ENCODE results near the gene CCNE1. TPM values are rescaled to one million over a fixed set of nuclear protein-coding genes. Genes with fewer than 3 reads are reported as not detected.
A peak's percentile ranks its signal among the peaks of the same experiment; 100 is the strongest.

Gene CCNE1
- total RNA-seq, 1 donor from 2014 or later: 13.5 TPM

DNA sequence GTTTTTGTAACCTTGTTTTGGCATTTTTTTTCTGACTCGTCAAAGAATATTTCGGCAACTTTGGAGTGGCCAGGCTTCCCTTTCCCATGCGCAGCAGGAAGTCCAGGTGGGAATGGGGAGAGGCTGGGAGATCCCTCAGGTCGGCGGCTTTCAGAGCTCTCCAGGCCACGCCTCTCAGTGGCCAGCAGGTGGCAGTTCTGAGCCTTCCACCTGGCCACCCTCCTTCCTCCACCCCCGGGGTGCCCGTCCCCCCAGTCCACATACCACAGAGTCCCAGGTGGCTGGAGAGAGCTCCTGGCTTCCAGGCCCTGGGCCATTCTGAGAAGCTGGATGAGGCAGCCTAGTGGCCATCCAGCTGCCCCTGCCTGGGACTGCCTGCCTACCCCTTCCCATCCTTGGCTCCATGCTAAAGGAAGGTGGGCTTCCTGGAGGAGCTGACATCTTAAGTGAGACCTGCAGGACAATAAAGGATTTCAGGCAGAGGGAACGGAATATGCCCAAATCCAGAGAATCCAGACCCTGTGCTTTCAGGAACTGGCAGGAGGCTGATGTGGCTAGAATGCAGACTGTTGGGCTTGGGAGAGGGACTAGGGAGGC, 46.3 kb downstream of the CCNE1 start:
- Mint-ChIP-seq H3K4me3 (no peak overlapping the region), H3K9me3 (no peaks in the 10 kb centered on the region), H3K27me3 (peaks cover 17% of the 10 kb centered on the region), H3K4me1 (ENCODE audit: unreplicated experiment) (no peaks in the 10 kb centered on the region), H3K36me3 (no peaks in the 10 kb centered on the region), H3K27ac (no peak overlapping the region)
- DNase-seq (ENCODE audit: extremely low spot score, unreplicated experiment): no peak
- TF ChIP-seq, protein P1, sequence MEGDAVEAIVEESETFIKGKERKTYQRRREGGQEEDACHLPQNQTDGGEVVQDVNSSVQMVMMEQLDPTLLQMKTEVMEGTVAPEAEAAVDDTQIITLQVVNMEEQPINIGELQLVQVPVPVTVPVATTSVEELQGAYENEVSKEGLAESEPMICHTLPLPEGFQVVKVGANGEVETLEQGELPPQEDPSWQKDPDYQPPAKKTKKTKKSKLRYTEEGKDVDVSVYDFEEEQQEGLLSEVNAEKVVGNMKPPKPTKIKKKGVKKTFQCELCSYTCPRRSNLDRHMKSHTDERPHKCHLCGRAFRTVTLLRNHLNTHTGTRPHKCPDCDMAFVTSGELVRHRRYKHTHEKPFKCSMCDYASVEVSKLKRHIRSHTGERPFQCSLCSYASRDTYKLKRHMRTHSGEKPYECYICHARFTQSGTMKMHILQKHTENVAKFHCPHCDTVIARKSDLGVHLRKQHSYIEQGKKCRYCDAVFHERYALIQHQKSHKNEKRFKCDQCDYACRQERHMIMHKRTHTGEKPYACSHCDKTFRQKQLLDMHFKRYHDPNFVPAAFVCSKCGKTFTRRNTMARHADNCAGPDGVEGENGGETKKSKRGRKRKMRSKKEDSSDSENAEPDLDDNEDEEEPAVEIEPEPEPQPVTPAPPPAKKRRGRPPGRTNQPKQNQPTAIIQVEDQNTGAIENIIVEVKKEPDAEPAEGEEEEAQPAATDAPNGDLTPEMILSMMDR (conservative IDR thresholded peaks at IDR 0.05): peak; percentile 74

DNA sequence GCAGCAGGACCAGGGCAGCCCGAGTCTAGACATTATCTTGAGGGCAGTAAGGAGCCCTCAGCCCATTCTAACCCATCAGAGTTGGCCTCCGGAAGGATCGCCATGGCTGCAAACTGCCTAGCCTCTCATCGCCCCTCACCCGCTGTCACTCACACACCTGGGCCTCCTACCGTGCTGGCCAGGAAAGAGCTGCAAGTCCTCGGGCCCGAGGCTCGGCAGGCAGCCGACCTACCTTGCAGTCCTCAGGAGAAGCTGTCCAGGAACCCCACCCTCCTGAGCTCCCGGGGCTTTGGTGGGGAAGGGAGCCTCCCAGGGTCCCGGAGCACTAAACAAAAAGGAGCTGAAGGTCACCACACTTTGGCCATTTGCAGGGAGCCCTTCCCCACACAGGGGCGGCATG, 46.8 kb downstream of the CCNE1 start:
- no peaks in the 10 kb centered on the region for H3K36me3 Mint-ChIP-seq
- TF ChIP-seq, protein P1 (conservative IDR thresholded peaks at IDR 0.05): no peak
- H3K9me3 Mint-ChIP-seq: no peaks in the 10 kb centered on the region
- H3K4me3 Mint-ChIP-seq: no peak overlapping the region
- H3K27ac Mint-ChIP-seq: no peak overlapping the region
- H3K27me3 Mint-ChIP-seq: peaks cover 17% of the 10 kb centered on the region
- H3K4me1 Mint-ChIP-seq (ENCODE audit: unreplicated experiment): no peaks in the 10 kb centered on the region
- DNase-seq (ENCODE audit: extremely low spot score, unreplicated experiment): no peak

DNA sequence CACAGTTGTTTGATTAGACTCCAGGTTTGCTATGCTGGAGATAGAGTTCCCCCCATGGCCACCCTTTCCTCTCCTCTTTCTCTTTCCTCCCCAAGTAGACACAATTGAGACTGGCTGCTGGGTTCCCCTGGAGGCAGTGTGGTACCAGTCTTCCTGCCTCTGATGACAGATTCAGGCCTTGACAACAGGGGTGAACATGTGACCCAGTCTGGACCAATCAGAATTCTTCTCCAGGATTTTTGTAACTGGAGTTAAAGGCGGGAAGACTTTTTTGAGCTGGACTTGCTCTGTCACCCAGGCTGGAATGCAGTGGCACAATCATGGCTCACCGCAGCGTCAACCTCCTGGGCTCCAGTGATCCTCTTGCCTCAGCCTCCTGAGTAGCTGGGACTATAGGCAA, 48.7 kb downstream of the CCNE1 start:
- Mint-ChIP-seq H3K36me3 (no peaks in the 10 kb centered on the region), H3K4me1 (ENCODE audit: unreplicated experiment) (no peaks in the 10 kb centered on the region), H3K27ac (no peak overlapping the region), H3K4me3 (no peak overlapping the region), H3K27me3 (peaks cover 32% of the 10 kb centered on the region), H3K9me3 (no peaks in the 10 kb centered on the region)
- no peak for DNase-seq (ENCODE audit: extremely low spot score, unreplicated experiment)
- TF ChIP-seq, protein P1 (conservative IDR thresholded peaks at IDR 0.05): no peak

DNA sequence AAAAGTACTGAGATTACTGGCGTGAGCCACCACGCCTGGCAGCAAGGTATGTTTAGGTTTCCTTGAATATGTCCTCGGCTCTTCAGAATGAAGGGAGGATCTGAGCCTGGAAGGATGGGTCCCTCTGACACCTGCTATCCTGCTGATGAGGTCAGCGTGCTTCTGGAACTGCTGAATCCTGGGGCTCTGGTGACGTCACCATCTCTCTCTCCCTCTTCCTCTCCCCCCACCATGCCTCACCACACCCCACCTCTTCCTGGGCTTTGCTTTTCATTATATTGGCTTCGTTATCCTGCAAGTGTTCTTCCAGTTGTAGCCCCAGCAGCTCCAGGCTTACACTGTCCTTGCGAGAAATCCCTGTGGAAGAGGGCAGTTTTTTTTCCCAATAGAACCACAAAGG, 49.8 kb downstream of the CCNE1 start:
- no peak overlapping the region for H3K27ac Mint-ChIP-seq
- H3K36me3 Mint-ChIP-seq: no peaks in the 10 kb centered on the region
- H3K4me1 Mint-ChIP-seq (ENCODE audit: unreplicated experiment): no peaks in the 10 kb centered on the region
- H3K4me3 Mint-ChIP-seq: no peak overlapping the region
- TF ChIP-seq, protein P1 (conservative IDR thresholded peaks at IDR 0.05): no peak
- no peak for DNase-seq (ENCODE audit: extremely low spot score, unreplicated experiment)
- no peaks in the 10 kb centered on the region for H3K9me3 Mint-ChIP-seq
- H3K27me3 Mint-ChIP-seq: peaks cover 40% of the 10 kb centered on the region

DNA sequence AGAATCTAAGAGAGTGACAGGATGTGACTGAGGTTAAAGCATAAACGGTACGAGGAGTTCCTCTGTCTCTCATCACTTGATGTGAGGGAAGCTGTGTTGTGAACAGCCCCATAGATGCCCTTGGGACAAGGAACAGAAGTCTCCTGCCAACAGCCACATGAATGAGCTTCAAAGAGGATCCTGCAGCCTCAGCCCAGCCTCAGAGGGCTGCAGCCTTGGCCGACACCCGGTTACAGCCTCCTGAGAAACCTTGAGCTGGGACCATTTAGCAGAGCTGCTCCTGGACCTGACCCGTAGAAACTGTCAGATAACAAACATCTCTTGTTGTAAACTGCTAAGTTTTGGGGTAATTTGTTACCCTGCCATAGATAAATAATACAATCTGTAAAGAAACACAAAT, 54.2 kb downstream of the CCNE1 start:
- Mint-ChIP-seq H3K9me3 (no peaks in the 10 kb centered on the region), H3K27ac (no peak overlapping the region), H3K4me3 (no peak overlapping the region), H3K4me1 (ENCODE audit: unreplicated experiment) (peaks cover under 1% of the 10 kb centered on the region), H3K27me3 (peaks cover 38% of the 10 kb centered on the region), H3K36me3 (no peaks in the 10 kb centered on the region)
- no peak for DNase-seq (ENCODE audit: extremely low spot score, unreplicated experiment)
- TF ChIP-seq, protein P1 (conservative IDR thresholded peaks at IDR 0.05): no peak

DNA sequence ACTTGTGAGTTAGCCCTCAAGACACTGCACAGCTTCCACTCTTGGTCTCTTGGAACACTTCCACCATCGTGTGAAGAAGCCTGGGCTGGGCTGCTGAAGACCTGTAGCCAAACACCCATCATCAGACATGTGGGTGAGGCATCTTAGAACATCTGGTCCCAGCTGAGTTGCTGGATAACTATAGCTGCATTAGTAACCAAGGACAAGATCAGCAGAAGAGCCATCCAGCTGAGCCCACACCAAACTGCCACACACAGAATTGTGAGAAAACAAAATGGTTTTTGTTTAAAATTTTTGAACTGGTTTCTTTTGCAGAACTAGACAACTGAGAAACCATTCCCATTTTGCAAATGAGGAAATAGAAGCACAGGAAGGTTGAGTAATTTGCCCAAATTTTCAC, 56.2 kb downstream of the CCNE1 start:
- Mint-ChIP-seq H3K36me3 (no peaks in the 10 kb centered on the region), H3K4me1 (ENCODE audit: unreplicated experiment) (peaks cover 3% of the 10 kb centered on the region), H3K9me3 (no peaks in the 10 kb centered on the region), H3K4me3 (no peak overlapping the region), H3K27me3 (peaks cover 43% of the 10 kb centered on the region), H3K27ac (no peak overlapping the region)
- DNase-seq (ENCODE audit: extremely low spot score, unreplicated experiment): no peak
- TF ChIP-seq, protein P1 (conservative IDR thresholded peaks at IDR 0.05): no peak

Measured in type B pancreatic cell (in vitro differentiated cells).